MM.1S (cell line): ENCODE data around the gene ARMS2.

ENCODE experiments used
- DNase-seq: peaks from one replicate; pipeline ENCODE4 v3.0.0-alpha.2; 2015
- H2AFZ ChIP-seq: fragments of 300-600 bp; sonication (generic); 2 replicates; pipeline ENCODE4 v1.6.0; 2016; ENCODE audit warnings: antibody characterized with exemption, low read length
- H3F3A ChIP-seq: fragments of 300-600 bp; sonication (generic); 2 replicates; pipeline ENCODE4 v1.6.1; 2016; ENCODE audit warnings: mild to moderate bottlenecking, antibody characterized with exemption, low read length, moderate library complexity, mixed read lengths; ENCODE audit not compliant: insufficient read depth
- H3K27ac ChIP-seq: fragments of 300-600 bp; sonication (generic); 2 replicates; pipeline ENCODE4 v1.5.1; 2016; ENCODE audit warnings: mild to moderate bottlenecking, low read length
- H3K27me3 ChIP-seq: fragments of 300-600 bp; sonication (generic); replicated peaks from 2 replicates; pipeline ENCODE4 v1.6.0; 2016; ENCODE audit warnings: low read length; ENCODE audit not compliant: insufficient read depth
- H3K36me3 ChIP-seq: fragments of 300-600 bp; sonication (generic); replicated peaks from 2 replicates; pipeline ENCODE4 v1.6.1; 2016; ENCODE audit warnings: mild to moderate bottlenecking, low read length, mixed read lengths; ENCODE audit not compliant: insufficient read depth
- H3K4me1 ChIP-seq: fragments of 300-600 bp; sonication (generic); 2 replicates; pipeline ENCODE4 v1.6.1; 2016; ENCODE audit warnings: low read length, mixed read lengths
- H3K4me2 ChIP-seq: fragments of 300-600 bp; sonication (generic); 2 replicates; pipeline ENCODE4 v1.6.0; 2016; ENCODE audit warnings: low read depth, low read length
- H3K4me3 ChIP-seq: fragments of 300-600 bp; sonication (generic); 2 replicates; pipeline ENCODE4 v1.5.1; 2016; ENCODE audit warnings: low read length, mixed read lengths
- H3K79me2 ChIP-seq: fragments of 300-600 bp; sonication (generic); 2 replicates; pipeline ENCODE4 v1.6.1; 2016; ENCODE audit warnings: mixed run types, low read length, mixed read lengths
- H3K9ac ChIP-seq: fragments of 300-600 bp; sonication (generic); 2 replicates; pipeline ENCODE4 v1.6.1; 2016; ENCODE audit warnings: low read length, mixed read lengths
- H3K9me2 ChIP-seq: fragments of 300-600 bp; sonication (generic); replicated peaks from 2 replicates; pipeline ENCODE4 v1.6.1; 2016; ENCODE audit warnings: mild to moderate bottlenecking, low read length, mixed read lengths; ENCODE audit not compliant: insufficient read depth
- H3K9me3 ChIP-seq: fragments of 300-600 bp; sonication (generic); replicated peaks from 2 replicates; pipeline ENCODE4 v1.6.1; 2016; ENCODE audit warnings: mild to moderate bottlenecking, low read length, mixed read lengths; ENCODE audit not compliant: insufficient read depth
- H4K20me1 ChIP-seq: fragments of 300-600 bp; sonication (generic); 2 replicates; pipeline ENCODE4 v1.6.1; 2016; ENCODE audit warnings: mild to moderate bottlenecking, low read length, moderate library complexity, mixed read lengths; ENCODE audit not compliant: insufficient read depth
- CTCF ChIP-seq: fragments of 300-600 bp; sonication (generic); IDR thresholded peaks from 2 replicates; pipeline ENCODE4 v1.5.1; 2016; ENCODE audit warnings: antibody characterized with exemption, low read length, mixed read lengths
- EZH2 ChIP-seq: fragments of 300-600 bp; sonication (generic); optimal IDR thresholded peaks from 2 replicates; pipeline ENCODE3; 2017; ENCODE audit warnings: low read depth, mild to moderate bottlenecking, antibody characterized with exemption, low read length, mixed read lengths
- EZH2phosphoT487 ChIP-seq: fragments of 300-600 bp; sonication (generic); IDR thresholded peaks from 2 replicates; pipeline ENCODE4 v1.6.1; 2018; ENCODE audit warnings: antibody characterized with exemption, low read length

ARMS2 gene

GRCh38 chr10:122461367-122461728 lies 6.9 kb downstream of the ARMS2 start, which contains the start of gene HTRA1:
Gene HTRA1, plus strand, starts transcription at chr10:122461553. Its CDS starts 100 bp downstream, at chr10:122461653.
- Histone ChIP-seq H3K9me3 (no peaks in the 10 kb centered on the region), H3K4me1 (no peaks in the 10 kb centered on the region), H3K9me2 (no peaks in the 10 kb centered on the region), H3K4me2 (no peak within 1 kb of the TSS), H2AFZ (no peak within 1 kb of the TSS), H3K36me3 (no peaks in the 10 kb centered on the region), H3K79me2 (no peaks in the 10 kb centered on the region), H3K27ac (no peak within 1 kb of the TSS), H4K20me1 (no peaks in the 10 kb centered on the region), H3F3A (no peaks in the 10 kb centered on the region), H3K9ac (no peak within 1 kb of the TSS), H3K4me3 (no peak within 1 kb of the TSS), H3K27me3 (no peaks in the 10 kb centered on the region)
- TF ChIP-seq CTCF (no peak), EZH2phosphoT487 (no peak), EZH2 (no peak)
- no peak for DNase-seq

GRCh38 chr10:122461729-122462532 lies 7.5 kb downstream of the ARMS2 start:
- no peak overlapping the region for H3K9ac ChIP-seq
- H3K79me2 ChIP-seq, result no peaks in the 10 kb centered on the region
- no peak overlapping the region for H3K4me3 ChIP-seq
- TF ChIP-seq EZH2phosphoT487 (no peak), CTCF (no peak), EZH2 (no peak)
- H3K4me2 ChIP-seq, result no peak overlapping the region
- peaks cover 4% of the 10 kb centered on the region; the same call in 1 of the 2 replicates for H3K27me3 ChIP-seq
- no peak overlapping the region for H2AFZ ChIP-seq
- no peaks in the 10 kb centered on the region for H3K9me3 ChIP-seq
- no peak for DNase-seq
- H4K20me1 ChIP-seq, result no peaks in the 10 kb centered on the region
- no peaks in the 10 kb centered on the region for H3K36me3 ChIP-seq
- no peaks in the 10 kb centered on the region for H3F3A ChIP-seq
- H3K27ac ChIP-seq, result no peak overlapping the region
- H3K9me2 ChIP-seq, result no peaks in the 10 kb centered on the region
- H3K4me1 ChIP-seq, result no peaks in the 10 kb centered on the region

- peaks cover 4% of the 10 kb centered on the region; the same call in 1 of the 2 replicates for H3K27me3 ChIP-seq
- no peak overlapping the region for H2AFZ ChIP-seq
- no peak overlapping the region for H3K4me3 ChIP-seq
- no peak overlapping the region for H3K9ac ChIP-seq
- H4K20me1 ChIP-seq, result no peaks in the 10 kb centered on the region
- no peaks in the 10 kb centered on the region for H3K9me2 ChIP-seq
- no peaks in the 10 kb centered on the region for H3K4me1 ChIP-seq
- no peak for DNase-seq
- H3K27ac ChIP-seq, result no peak overlapping the region
- H3K79me2 ChIP-seq, result no peaks in the 10 kb centered on the region
- H3K36me3 ChIP-seq, result no peaks in the 10 kb centered on the region
- H3F3A ChIP-seq, result no peaks in the 10 kb centered on the region
- H3K9me3 ChIP-seq, result no peaks in the 10 kb centered on the region
- H3K4me2 ChIP-seq, result no peak overlapping the region
- TF ChIP-seq CTCF, result no peak
- no peak for TF ChIP-seq EZH2
- TF ChIP-seq EZH2phosphoT487, result no peak
These were observed 8.3 kb downstream of the ARMS2 start for GRCh38 chr10:122462533-122463465.
